ENCODE measurements around the gene SNTB2. TPM values are rescaled to one million over a fixed set of nuclear protein-coding genes. Genes with fewer than 3 reads are reported as not detected.

Gene SNTB2
- total and polyA plus RNA-seq, 2 of the 4 experiments (the other 2 are of a cell fraction): 23.5 to 47.5 TPM

- CTCF ChIA-PET: no interaction called here
- in situ Hi-C loops (cut with MboI; ENCODE audit: low sequenced_read_pairs): no loop called here
- no peak overlapping the region for H3K4me3 ChIP-seq (ENCODE audit: insufficient read depth, low read depth, low read length)
Observed at GRCh38 chr16:69319381-69319780, 132.4 kb downstream of the SNTB2 start.

More at GRCh38 chr16:69319381-69319780, 132.4 kb downstream of the SNTB2 start:
- no peak for DNase-seq
- intact Hi-C loops (cut with micrococcal nuclease): no loop called here
- peak overlapping the region; percentile 32 for H2AFZ ChIP-seq (replicated peaks; ENCODE audit: low read length, poor library complexity)
- H4K8ac ChIP-seq (ENCODE audit: low read depth in 2 of 2, low read length in 2 of 2): no peak overlapping the region
- H2AK9ac ChIP-seq (replicated peaks; ENCODE audit: low read depth, low read length, poor library complexity): no peak overlapping the region
- no peak for ATAC-seq (ENCODE audit: low read depth)
- no peak overlapping the region for H2BK15ac ChIP-seq (ENCODE audit: low read depth, low read length)
- H3K27me3 ChIP-seq (ENCODE audit: control insufficient read depth, insufficient read depth, low read length): no peaks in the 10 kb centered on the region
- no peaks in the 10 kb centered on the region for H3K9me3 ChIP-seq (ENCODE audit: control insufficient read depth, insufficient read depth, low read length)
- no peak overlapping the region for H2AK5ac ChIP-seq (ENCODE audit: low read depth, low read length)
- no peak overlapping the region for H3K27ac ChIP-seq (ENCODE audit: insufficient read depth, low read length)
- H3K14ac ChIP-seq (replicated peaks; ENCODE audit: low read depth, low read length): no peak overlapping the region
- no peak overlapping the region for H4K91ac ChIP-seq (ENCODE audit: insufficient read depth, low read depth, low read length)
- no peak overlapping the region for H3K4ac ChIP-seq (ENCODE audit: low read depth, low read length)
- no peak overlapping the region for H3K9ac ChIP-seq (ENCODE audit: low read depth, low read length)
- dilution Hi-C loops (cut with HindIII; ENCODE audit: low sequenced_read_pairs, unreplicated experiment): no loop called here
- peaks cover 41 to 84% of the 10 kb centered on the region in 2 experiments for H3K79me1 ChIP-seq (ENCODE audit: low read depth in 1 of 2, low read length in 2 of 2)
- H4K5ac ChIP-seq (ENCODE audit: low read depth, low read length): no peak overlapping the region
- BruUV-seq (replicated peaks): no TSS peak
- WGBS, 2 experiments (ENCODE audit: extremely low coverage in 2 of 2, insufficient read length in 1 of 2): 100% methylated on average over 1 of the region's 9 CpGs; no CpG with 5 or more reads in 1 of the 2 experiments
- no peak overlapping the region for H3K18ac ChIP-seq (ENCODE audit: low read depth, low read length)
- no peak overlapping the region for H3K23ac ChIP-seq (ENCODE audit: low read depth, low read length)
- POLR2A ChIA-PET (ENCODE audit: unreplicated experiment): no interaction called here
- no peak overlapping the region for H2BK120ac ChIP-seq (ENCODE audit: low read depth, low read length)
- TF ChIP-seq MAFK (IDR thresholded peaks at IDR 0.05; ENCODE audit: low read depth, low read length) (no peak), NFE2L2 (IDR thresholded peaks at IDR 0.05; ENCODE audit: low read depth, low read length) (no peak), POLR2A (IDR thresholded peaks at IDR 0.05; ENCODE audit: low read depth, low read length) (no peak), RFX5 (IDR thresholded peaks at IDR 0.05; ENCODE audit: low read depth, low read length) (no peak), SMC3 (IDR thresholded peaks at IDR 0.05; ENCODE audit: low read depth, low read length) (no peak), FOS (IDR thresholded peaks at IDR 0.05; ENCODE audit: low read depth, low read length) (no peak), ELK1 (IDR thresholded peaks at IDR 0.05; ENCODE audit: borderline replicate concordance, low read depth, low read length) (no peak), USF2 (IDR thresholded peaks at IDR 0.05; ENCODE audit: low read depth, low read length) (no peak), RAD21 (IDR thresholded peaks at IDR 0.05; ENCODE audit: low read length) (no peak), RCOR1 (IDR thresholded peaks at IDR 0.05; ENCODE audit: insufficient replicate concordance, low read length) (no peak), BHLHE40 (IDR thresholded peaks at IDR 0.05; ENCODE audit: low read depth, low read length) (no peak), CTCF (conservative IDR thresholded peaks at IDR 0.05; ENCODE audit: low read depth, low read length) (no peak)
- no peak overlapping the region for H3K56ac ChIP-seq (ENCODE audit: extremely low read depth, insufficient read depth, low read length)
- no peak overlapping the region for H3K4me2 ChIP-seq (ENCODE audit: low read depth, low read length)
- peaks cover 85% of the 10 kb centered on the region for H3K36me3 ChIP-seq (ENCODE audit: control insufficient read depth, insufficient read depth, low read length)
- H3K4me1 ChIP-seq (ENCODE audit: control insufficient read depth, insufficient read depth, low read length): no peaks in the 10 kb centered on the region
- H4K20me1 ChIP-seq (ENCODE audit: insufficient read depth, low read length): peaks cover 43% of the 10 kb centered on the region
- H3K9me1 ChIP-seq (ENCODE audit: insufficient read depth, low read length): peaks cover 3% of the 10 kb centered on the region; the same call in 1 of the 2 replicates
- no peak overlapping the region for H2BK5ac ChIP-seq (ENCODE audit: low read depth, low read length, poor library complexity, severe bottlenecking)
- no peak overlapping the region for H2BK20ac ChIP-seq (ENCODE audit: low read depth, low read length)

Data from IMR-90 (cell line).